Thyroid gland (tissue), 4 donors: ENCODE results near the gene TRMT1. TPM values are rescaled to one million over a fixed set of nuclear protein-coding genes. Genes with fewer than 3 reads are reported as not detected.

Source experiments
- DNase-seq, 2 donors: peaks; one replicate each; pipeline ENCODE4 v3.0.0-alpha.2; 2019
- H3K27ac ChIP-seq, 3 donors: fragments of 200-600 bp; sonication (generic); 1 replicate in 2 of 3; 2 replicates in 1 of 3; pipeline ENCODE4 v1.5.1; 2016 to 2019; ENCODE audit warnings: mild to moderate bottlenecking in 1 of 3, moderate library complexity in 1 of 3
- H3K27me3 ChIP-seq: fragments of 200-600 bp; sonication (generic); one replicate; pipeline ENCODE4 v1.5.1; 2019
- H3K36me3 ChIP-seq, 2 donors: fragments of 200-600 bp; sonication (generic); one replicate each; pipeline ENCODE4 v1.5.1; 2016 to 2019
- H3K4me1 ChIP-seq, 2 donors: fragments of 200-600 bp; sonication (generic); one replicate each; pipeline ENCODE4 v1.5.1; 2017 to 2019
- H3K4me3 ChIP-seq, 3 donors: fragments of 200-600 bp; sonication (generic); replicated peaks in 1 of 3; 1 replicate in 2 of 3; 2 replicates in 1 of 3; pipeline ENCODE4 v1.5.1; 2016; ENCODE audit warnings: mild to moderate bottlenecking in 1 of 3
- H3K9me3 ChIP-seq: fragments of 200-600 bp; sonication (generic); one replicate; pipeline ENCODE4 v1.5.1; 2017
- CTCF ChIP-seq, 6 experiments: fragments of 200-600 bp in 3 of 6; fragments of 450-650 bp in 3 of 6; sonication (generic) in 3 of 6; IDR thresholded peaks; one replicate each; pipeline ENCODE4 v1.5.1; 2016 to 2019; ENCODE audit warnings: antibody characterized with exemption in 6 of 6, mild to moderate bottlenecking in 2 of 6, inconsistent platforms in 1 of 6, moderate library complexity in 1 of 6
- POLR2A ChIP-seq, 2 donors: fragments of 450-650 bp; IDR thresholded peaks; one replicate each; pipeline ENCODE4 v1.6.1; 2017; ENCODE audit warnings: antibody characterized with exemption in 2 of 2, mild to moderate bottlenecking in 2 of 2, moderate library complexity in 1 of 2
- WGBS, 2 donors: methylation state at CpG; one replicate each; pipeline ENCODE4 v1.1.5; 2017; 5-methylcytosine and 5-hydroxymethylcytosine counted together
- intact Hi-C: fragments of 100-400 bp; cut with DNase I; formaldehyde crosslinking; loops from one replicate; pipeline ENCODE4 v1.15.1; 2023
- total RNA-seq, 4 donors: library from RNA; depleted of rRNA; stranded (reverse); fragments of >200 nt; gene quantifications; one replicate each; pipeline ENCODE4 v1.2.3, GENCODE V29; 2016

The TRMT1 gene
- total RNA-seq, 4 donors from 2014 or later: 23.9 to 31.3 (median 29.1) TPM

GRCh38 chr19:13063461-13064091 is 53.0 kb downstream of the TRMT1 start:
- no peak for TF ChIP-seq CTCF (IDR thresholded peaks at IDR 0.05)
- no peaks in the 10 kb centered on the region for H3K9me3 ChIP-seq
- intact Hi-C loops: no loop called here
- H3K36me3 ChIP-seq: no peaks in the 10 kb centered on the region
- peaks cover 31 to 62% of the 10 kb centered on the region in 2 donors for H3K4me1 ChIP-seq
- H3K27me3 ChIP-seq: no peaks in the 10 kb centered on the region
- H3K27ac ChIP-seq: no peak overlapping the region
- no peak overlapping the region for H3K4me3 ChIP-seq
- DNase-seq: no peak
- 74 to 79% methylated on average over 5 of the region's 5 CpGs for WGBS, 2 donors

GRCh38 chr19:13062317-13062716 is 54.2 kb downstream of the TRMT1 start:
- H3K27ac ChIP-seq: no peak overlapping the region
- no peak for TF ChIP-seq POLR2A (IDR thresholded peaks at IDR 0.05)
- no peak for TF ChIP-seq CTCF (IDR thresholded peaks at IDR 0.05)
- peaks cover 38 to 63% of the 10 kb centered on the region in 2 donors for H3K4me1 ChIP-seq
- H3K9me3 ChIP-seq: no peaks in the 10 kb centered on the region
- H3K36me3 ChIP-seq: no peaks in the 10 kb centered on the region
- H3K27me3 ChIP-seq: no peaks in the 10 kb centered on the region
- H3K4me3 ChIP-seq: no peak overlapping the region
- DNase-seq: no peak
- intact Hi-C loops: no loop called here

GRCh38 chr19:13060964-13061927 is 55.3 kb downstream of the TRMT1 start:
- peak overlapping the region in 1 of 3 donors; percentile 30 for H3K4me3 ChIP-seq
- TF ChIP-seq CTCF (IDR thresholded peaks at IDR 0.05) (peak; percentile 84 to 98 (median 95)), POLR2A (IDR thresholded peaks at IDR 0.05) (no peak)
- peak overlapping the region; percentile 60 to 81 (median 74) for H3K27ac ChIP-seq
- peaks cover 49 to 74% of the 10 kb centered on the region in 2 donors for H3K4me1 ChIP-seq
- WGBS, 2 donors: 4 to 10% methylated on average over 26 to 29 of the region's 40 CpGs
- H3K27me3 ChIP-seq: no peaks in the 10 kb centered on the region
- intact Hi-C loops: loop anchor here (2.0 kb wide), 1 partner anchor 78 kb away; no protein-coding TSS in a partner anchor
- no peaks in the 10 kb centered on the region for H3K36me3 ChIP-seq
- peak; percentile 87 to 89 for DNase-seq
- H3K9me3 ChIP-seq: no peaks in the 10 kb centered on the region

GRCh38 chr19:13060233-13060963 is 56.1 kb downstream of the TRMT1 start:
- H3K27ac ChIP-seq: peak overlapping the region; percentile 60 to 81 (median 74)
- H3K27me3 ChIP-seq: no peaks in the 10 kb centered on the region
- TF ChIP-seq POLR2A (IDR thresholded peaks at IDR 0.05): no peak
- TF ChIP-seq CTCF (IDR thresholded peaks at IDR 0.05): no peak
- WGBS, 2 donors: 34 to 36% methylated on average over 18 of the region's 19 CpGs
- H3K4me1 ChIP-seq: peaks cover 58 to 83% of the 10 kb centered on the region in 2 donors
- DNase-seq: peak; percentile 87 to 93
- H3K36me3 ChIP-seq: no peaks in the 10 kb centered on the region
- intact Hi-C loops: loop anchor here (2.0 kb wide), 1 partner anchor 78 kb away; no protein-coding TSS in a partner anchor
- no peaks in the 10 kb centered on the region for H3K9me3 ChIP-seq
- no peak overlapping the region for H3K4me3 ChIP-seq
